ENCODE results near the gene CGREF1.
"Not testable (repeated sequence)": the region's sequence is repeated elsewhere in the genome, so short reads cannot be mapped to it uniquely, and the experiment has no call there.

CGREF1 gene

GRCh38 chr2:27111392-27112078, 7.4 kb downstream of the CGREF1 start:
- not testable (repeated sequence) for DNase-seq (ENCODE audit: low read depth)

- not testable (repeated sequence) for DNase-seq (ENCODE audit: low read depth)
Observed at GRCh38 chr2:27110603-27111352, 8.2 kb downstream of the CGREF1 start.

- DNase-seq (ENCODE audit: low read depth), result no peak
Observed at GRCh38 chr2:27109083-27109482, 9.8 kb downstream of the CGREF1 start.

- no peak for DNase-seq (ENCODE audit: low read depth)
Observed at GRCh38 chr2:27108221-27108620, 10.7 kb downstream of the CGREF1 start.

- DNase-seq (ENCODE audit: low read depth), result no peak
Observed at GRCh38 chr2:27105981-27106380, 12.9 kb downstream of the CGREF1 start.

GRCh38 chr2:27102329-27102728, 16.6 kb downstream of the CGREF1 start:
- DNase-seq (ENCODE audit: low read depth), result no peak

- DNase-seq (ENCODE audit: low read depth), result no peak
Observed at GRCh38 chr2:27100036-27100435, 18.9 kb downstream of the CGREF1 start.

GRCh38 chr2:27099334-27099955, 19.5 kb downstream of the CGREF1 start:
- DNase-seq (ENCODE audit: low read depth), result no peak

- DNase-seq (ENCODE audit: low read depth), result no peak
Observed at GRCh38 chr2:27097341-27097740, 21.6 kb downstream of the CGREF1 start.

GRCh38 chr2:27096748-27097297, 22.1 kb downstream of the CGREF1 start:
- no peak for DNase-seq (ENCODE audit: low read depth)

- DNase-seq (ENCODE audit: low read depth), result no peak
Observed at GRCh38 chr2:27095745-27096651, 22.9 kb downstream of the CGREF1 start.

- DNase-seq (ENCODE audit: low read depth), result no peak
Observed at GRCh38 chr2:27095427-27095744, 23.5 kb downstream of the CGREF1 start.

GRCh38 chr2:27094353-27094984, 24.5 kb downstream of the CGREF1 start:
- no peak for DNase-seq (ENCODE audit: low read depth)

GRCh38 chr2:27093430-27094352, 25.2 kb downstream of the CGREF1 start:
- no peak for DNase-seq (ENCODE audit: low read depth)

GRCh38 chr2:27092696-27093429, 26.1 kb downstream of the CGREF1 start:
- DNase-seq (ENCODE audit: low read depth), result no peak

GRCh38 chr2:27091746-27092695, 26.9 kb downstream of the CGREF1 start:
- DNase-seq (ENCODE audit: low read depth), result no peak

GRCh38 chr2:27089111-27089954, 29.6 kb downstream of the CGREF1 start:
- no peak for DNase-seq (ENCODE audit: low read depth)

GRCh38 chr2:27088634-27089033, 30.3 kb downstream of the CGREF1 start:
- no peak for DNase-seq (ENCODE audit: low read depth)

All from activated T-helper 9 cell treated with anti-CD3 and anti-CD28 coated beads, Interleukin-2, amount 50 U/mL, for 16 hours (primary cell).